ENCODE data around the gene SKA3.
A peak's percentile ranks its signal among the peaks of the same experiment; 100 is the strongest.
"Not testable (repeated sequence)": the region's sequence is repeated elsewhere in the genome, so short reads cannot be mapped to it uniquely, and the experiment has no call there.

SKA3 gene

GRCh38 chr13:21164631-21165030 is 11.7 kb downstream of the SKA3 start:
- FAIRE-seq = no peak

GRCh38 chr13:21152251-21152899 is 24.0 kb downstream of the SKA3 start:
- FAIRE-seq = no peak

GRCh38 chr13:21150013-21150412 is 26.3 kb downstream of the SKA3 start:
- FAIRE-seq = no peak

GRCh38 chr13:21149568-21149967 is 26.8 kb downstream of the SKA3 start:
- no peak for FAIRE-seq

- no peak for FAIRE-seq
Observed at GRCh38 chr13:21148557-21149258, 27.6 kb downstream of the SKA3 start.

GRCh38 chr13:21147827-21148226 is 28.5 kb downstream of the SKA3 start:
- no peak for FAIRE-seq

- FAIRE-seq = no peak
Observed at GRCh38 chr13:21142766-21143165, 33.6 kb downstream of the SKA3 start.

- no peak for FAIRE-seq
Observed at GRCh38 chr13:21139374-21139773, 37.0 kb downstream of the SKA3 start.

- no peak for FAIRE-seq
Observed at GRCh38 chr13:21138561-21138960, 37.8 kb downstream of the SKA3 start.

GRCh38 chr13:21137696-21138095 is 38.7 kb downstream of the SKA3 start:
- no peak for FAIRE-seq

GRCh38 chr13:21135833-21136232 is 40.5 kb downstream of the SKA3 start:
- not testable (repeated sequence) for FAIRE-seq

GRCh38 chr13:21134475-21134874 is 41.9 kb downstream of the SKA3 start:
- FAIRE-seq = no peak

- no peak for FAIRE-seq
Observed at GRCh38 chr13:21133077-21133476, 43.3 kb downstream of the SKA3 start.

- no peak for FAIRE-seq
Observed at GRCh38 chr13:21130116-21130515, 46.2 kb downstream of the SKA3 start.

- no peak for FAIRE-seq
Observed at GRCh38 chr13:21124852-21125251, 51.5 kb downstream of the SKA3 start.

GRCh38 chr13:21123956-21124355 is 52.4 kb downstream of the SKA3 start:
- no peak for FAIRE-seq

GRCh38 chr13:21121616-21122015 is 54.7 kb downstream of the SKA3 start:
- FAIRE-seq = no peak

GRCh38 chr13:21120191-21120590 is 56.2 kb downstream of the SKA3 start:
- no peak for FAIRE-seq

GRCh38 chr13:21119526-21119925 is 56.8 kb downstream of the SKA3 start:
- FAIRE-seq = peak; percentile 95

GRCh38 chr13:21118180-21118579 is 58.2 kb downstream of the SKA3 start:
- FAIRE-seq = no peak

GRCh38 chr13:21117104-21117809 is 59.1 kb downstream of the SKA3 start:
- no peak for FAIRE-seq

GRCh38 chr13:21116141-21116540 is 60.2 kb downstream of the SKA3 start:
- no peak for FAIRE-seq

- no peak for FAIRE-seq
Observed at GRCh38 chr13:21115231-21115630, 61.1 kb downstream of the SKA3 start.

GRCh38 chr13:21111546-21111945 is 64.8 kb downstream of the SKA3 start:
- no peak for FAIRE-seq
